Activated T-cell treated with anti-CD3 and anti-CD28 coated beads for 24 hours (primary cell): ENCODE measurements around the gene FYCO1.

Source experiments
- DNase-seq: peaks from one replicate; pipeline ENCODE4 v3.0.0-alpha.2; 2020; ENCODE audit warnings: low read depth

FYCO1 gene

GRCh38 chr3:45964139-45964538 is 31.5 kb downstream of the FYCO1 start:
- DNase-seq, result no peak

DNA sequence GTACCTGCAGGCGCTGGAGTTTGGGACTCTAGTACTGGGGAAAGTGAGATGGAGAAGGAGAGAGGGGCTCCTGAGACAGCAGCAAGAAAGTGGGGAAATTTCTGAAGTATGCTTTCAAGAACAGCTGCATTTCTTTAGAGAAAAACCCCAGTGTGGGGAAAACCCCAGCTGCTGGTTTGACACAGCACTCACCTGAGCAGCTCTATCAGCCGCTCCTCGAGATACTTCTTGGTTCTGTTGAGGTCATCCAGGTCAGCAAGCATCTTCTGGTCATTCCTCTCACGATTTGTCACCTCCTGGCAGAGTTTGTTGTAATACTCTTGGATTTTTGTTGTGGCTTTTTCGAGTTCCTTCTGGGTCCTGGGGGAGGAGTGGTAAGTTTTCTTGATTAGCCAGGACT is 33.6 kb downstream of the FYCO1 start:
- DNase-seq, result no peak

DNA sequence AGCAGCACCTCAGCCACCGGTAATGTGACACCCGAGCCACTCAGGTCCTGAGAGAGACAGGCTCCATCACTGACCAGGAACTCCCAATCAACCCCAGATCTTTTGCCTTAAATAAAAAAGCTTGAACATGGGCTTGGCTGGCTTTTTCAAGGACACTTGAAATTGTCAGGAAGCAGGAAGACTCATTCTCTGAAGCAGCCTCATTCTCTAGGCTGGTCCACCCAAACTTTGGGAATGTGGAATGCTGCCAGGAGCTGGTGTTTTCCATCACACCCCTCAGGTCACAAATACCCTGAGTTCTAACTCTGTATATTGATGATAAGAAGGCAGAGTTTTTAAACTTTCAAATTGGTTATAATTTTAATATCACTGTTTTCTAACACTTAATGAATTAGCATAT is 35.3 kb downstream of the FYCO1 start:
- no peak for DNase-seq

DNA sequence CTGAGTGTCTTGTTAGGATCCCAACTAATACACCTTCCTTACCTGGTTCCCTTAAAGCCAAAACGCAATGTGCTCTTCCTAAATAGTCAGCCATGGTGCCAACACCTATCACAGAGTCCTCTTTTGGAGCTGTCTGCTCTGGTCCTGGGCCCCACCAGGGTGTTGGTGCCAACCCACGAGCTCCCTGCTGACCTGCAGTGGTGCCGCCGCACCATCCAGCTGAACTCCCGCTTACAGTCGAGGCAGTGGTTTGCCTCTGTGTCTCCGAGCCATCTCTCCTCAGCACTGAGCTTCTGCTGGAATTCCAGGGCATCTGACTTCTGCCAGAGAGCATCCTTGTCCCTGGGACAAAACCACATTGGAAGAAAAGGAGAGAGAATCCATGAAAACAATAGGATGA is 36.4 kb downstream of the FYCO1 start:
- no peak for DNase-seq

GRCh38 chr3:45958321-45958791 is 37.3 kb downstream of the FYCO1 start:
- no peak for DNase-seq

GRCh38 chr3:45957586-45957985 is 38.0 kb downstream of the FYCO1 start:
- no peak for DNase-seq

DNA sequence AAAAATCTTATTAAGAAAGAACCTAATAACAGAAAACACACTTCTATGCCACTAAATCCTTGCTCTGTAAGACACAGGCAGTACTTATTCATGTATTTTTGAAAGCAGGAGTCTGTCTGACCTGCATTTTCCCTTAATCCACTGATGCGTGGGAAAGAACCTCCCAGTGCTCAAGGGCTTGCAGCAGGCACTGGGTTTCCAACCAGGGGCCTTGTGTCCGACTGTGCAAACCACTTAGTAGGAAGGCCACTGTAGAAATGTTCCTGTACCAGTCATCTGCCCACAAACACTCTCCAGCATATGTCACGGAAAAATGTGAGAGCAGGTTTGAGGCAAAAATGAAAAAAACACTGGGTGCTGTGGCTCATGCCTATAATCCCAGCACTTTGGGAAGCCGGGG is 39.9 kb downstream of the FYCO1 start:
- no peak for DNase-seq

DNA sequence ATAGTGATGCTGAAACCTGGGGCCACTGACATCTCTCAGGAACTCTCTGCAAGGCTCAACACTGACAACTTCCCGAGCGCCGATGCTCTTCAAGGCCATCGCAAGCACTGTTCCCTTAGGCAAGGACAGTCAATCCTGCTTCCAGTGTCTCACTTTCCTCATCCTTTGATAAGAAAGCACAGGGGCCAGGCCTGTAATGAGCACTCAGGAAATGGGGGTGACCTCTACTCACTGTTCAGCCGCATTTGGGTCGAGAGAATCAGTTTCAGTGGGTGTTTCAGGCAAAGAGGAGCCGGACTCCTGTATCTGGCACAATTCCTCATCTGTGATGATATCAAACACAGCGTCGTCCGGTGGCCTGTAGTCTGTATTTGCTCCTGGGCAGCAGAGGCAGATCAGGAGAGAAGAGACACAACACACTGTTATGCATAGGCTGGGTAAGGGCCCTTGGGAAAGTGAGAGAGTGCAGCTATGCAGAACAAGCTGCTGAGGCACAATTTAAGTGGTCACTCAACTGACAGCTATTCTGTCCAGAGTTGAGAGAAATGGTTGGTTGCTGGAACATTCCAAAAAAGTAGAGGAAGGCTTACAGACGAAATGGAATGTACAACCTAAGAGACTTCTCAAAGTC is 40.5 kb downstream of the FYCO1 start:
- DNase-seq, result no peak

- DNase-seq, result no peak
Observed at GRCh38 chr3:45954306-45954705, 41.3 kb downstream of the FYCO1 start.

GRCh38 chr3:45953536-45953935 is 42.1 kb downstream of the FYCO1 start:
- no peak for DNase-seq

DNA sequence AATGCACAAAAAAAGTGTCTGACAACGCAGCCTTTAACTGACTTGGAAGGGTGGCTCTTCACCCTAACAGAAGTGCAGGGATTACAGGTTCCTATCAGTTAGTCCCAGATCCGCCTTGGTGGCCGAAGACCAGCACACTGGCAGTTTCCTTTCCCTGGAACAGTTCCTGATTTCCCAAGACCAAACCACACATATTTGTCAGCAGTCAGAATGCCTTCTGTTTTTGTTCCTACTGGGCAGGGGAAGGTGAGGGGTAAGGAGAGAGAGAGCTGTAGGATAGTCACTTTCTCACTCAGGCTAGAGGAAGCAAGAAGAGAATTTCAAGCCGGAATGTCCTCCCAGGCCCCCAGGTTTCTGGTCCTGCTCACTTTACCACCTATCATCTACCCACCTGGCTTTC is 43.2 kb downstream of the FYCO1 start:
- no peak for DNase-seq

- no peak for DNase-seq
Observed at GRCh38 chr3:45951946-45952345, 43.7 kb downstream of the FYCO1 start.

DNA sequence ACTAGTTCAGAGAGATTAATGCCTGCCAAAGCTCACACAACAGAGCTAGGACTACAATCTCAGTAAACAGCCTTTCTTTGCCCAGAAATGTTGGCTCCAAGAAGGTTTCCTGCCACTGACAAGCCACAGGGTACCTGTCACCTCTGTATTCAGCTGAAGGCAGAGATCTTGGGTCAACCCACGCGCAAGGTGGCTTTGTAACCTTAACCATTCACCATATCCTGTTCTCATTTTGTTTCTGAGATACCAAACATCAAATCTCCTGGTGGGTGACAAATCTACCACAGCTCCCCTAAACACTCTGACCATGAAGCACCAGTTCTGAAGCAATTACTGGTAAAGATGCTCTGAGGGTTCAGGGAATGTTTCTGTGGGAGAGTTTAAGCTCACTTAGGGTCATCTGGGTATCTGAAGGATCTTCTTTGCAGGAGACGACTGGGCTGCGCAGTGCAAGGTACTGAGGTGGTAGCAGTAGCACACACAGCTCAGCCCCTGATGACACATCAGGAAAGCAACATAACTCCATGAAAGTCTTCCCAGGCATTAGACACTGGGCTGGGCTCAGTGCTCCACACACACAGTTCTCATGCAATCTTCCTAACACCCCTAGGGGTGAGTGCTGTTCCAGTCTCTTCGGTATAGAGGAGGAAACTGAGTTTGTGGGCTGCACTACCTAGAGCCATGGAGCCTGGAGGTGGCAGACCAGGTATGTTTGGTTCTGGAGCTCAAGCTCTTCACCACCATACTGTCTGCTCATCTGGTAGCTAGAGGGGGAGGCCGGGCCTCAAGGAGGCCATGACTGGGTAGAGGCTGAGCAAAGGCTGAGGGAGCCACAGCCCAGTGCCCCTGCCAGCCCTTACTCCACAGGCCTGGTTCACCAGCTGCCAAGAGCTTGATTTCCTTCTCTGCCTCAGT is 44.7 kb downstream of the FYCO1 start:
- no peak for DNase-seq

GRCh38 chr3:45950131-45950530 is 45.5 kb downstream of the FYCO1 start:
- no peak for DNase-seq

DNA sequence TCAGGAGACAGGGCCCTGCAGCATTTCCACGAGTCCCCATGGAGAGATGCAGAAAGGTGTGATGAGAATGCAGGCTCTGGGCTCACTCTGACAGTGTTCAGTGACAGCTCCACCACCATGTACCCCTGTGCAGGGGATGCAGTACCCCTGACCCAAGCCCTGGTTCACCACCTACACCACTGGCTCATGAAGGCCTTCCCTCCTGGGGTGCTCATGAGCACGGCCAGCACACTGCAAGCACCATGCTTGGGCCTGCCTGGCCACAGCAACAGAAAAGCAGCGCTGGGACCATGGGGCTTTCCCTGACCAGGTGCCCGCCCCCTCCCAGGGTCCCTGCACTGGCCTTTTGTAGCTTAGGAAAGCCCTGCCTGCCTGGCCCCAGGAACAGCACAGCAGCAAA is 46.2 kb downstream of the FYCO1 start:
- DNase-seq, result no peak

DNA sequence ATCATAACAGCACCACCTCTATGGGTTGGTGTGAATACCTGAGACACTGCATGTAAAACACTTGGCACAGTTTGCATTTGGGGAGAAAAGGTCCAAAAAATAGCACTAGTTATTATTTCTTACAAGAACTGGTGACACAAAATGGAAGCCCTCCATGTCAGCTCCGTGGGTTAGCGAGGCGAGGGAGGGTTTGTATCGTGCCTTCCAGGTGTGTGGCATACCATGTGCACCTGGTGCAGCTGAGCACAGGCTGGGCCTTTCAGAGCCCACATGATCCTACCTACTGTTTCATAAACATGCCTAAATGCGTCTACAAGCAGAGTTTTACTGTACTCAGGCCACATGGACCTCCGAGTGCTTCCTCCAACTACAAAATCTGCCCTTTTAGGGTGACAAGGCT is 46.7 kb downstream of the FYCO1 start:
- no peak for DNase-seq

GRCh38 chr3:45948311-45948781 is 47.3 kb downstream of the FYCO1 start:
- no peak for DNase-seq

GRCh38 chr3:45947361-45947760 is 48.3 kb downstream of the FYCO1 start:
- no peak for DNase-seq

DNA sequence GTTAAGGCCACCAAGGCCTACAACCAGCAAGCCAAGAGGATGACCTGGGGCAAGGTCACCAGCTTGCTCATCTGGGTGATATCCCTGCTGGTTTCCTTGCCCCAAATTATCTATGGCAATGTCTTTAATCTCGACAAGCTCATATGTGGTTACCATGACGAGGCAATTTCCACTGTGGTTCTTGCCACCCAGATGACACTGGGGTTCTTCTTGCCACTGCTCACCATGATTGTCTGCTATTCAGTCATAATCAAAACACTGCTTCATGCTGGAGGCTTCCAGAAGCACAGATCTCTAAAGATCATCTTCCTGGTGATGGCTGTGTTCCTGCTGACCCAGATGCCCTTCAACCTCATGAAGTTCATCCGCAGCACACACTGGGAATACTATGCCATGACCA is 48.7 kb downstream of the FYCO1 start:
- no peak for DNase-seq

- DNase-seq, result no peak
Observed at GRCh38 chr3:45946307-45946706, 49.3 kb downstream of the FYCO1 start.

DNA sequence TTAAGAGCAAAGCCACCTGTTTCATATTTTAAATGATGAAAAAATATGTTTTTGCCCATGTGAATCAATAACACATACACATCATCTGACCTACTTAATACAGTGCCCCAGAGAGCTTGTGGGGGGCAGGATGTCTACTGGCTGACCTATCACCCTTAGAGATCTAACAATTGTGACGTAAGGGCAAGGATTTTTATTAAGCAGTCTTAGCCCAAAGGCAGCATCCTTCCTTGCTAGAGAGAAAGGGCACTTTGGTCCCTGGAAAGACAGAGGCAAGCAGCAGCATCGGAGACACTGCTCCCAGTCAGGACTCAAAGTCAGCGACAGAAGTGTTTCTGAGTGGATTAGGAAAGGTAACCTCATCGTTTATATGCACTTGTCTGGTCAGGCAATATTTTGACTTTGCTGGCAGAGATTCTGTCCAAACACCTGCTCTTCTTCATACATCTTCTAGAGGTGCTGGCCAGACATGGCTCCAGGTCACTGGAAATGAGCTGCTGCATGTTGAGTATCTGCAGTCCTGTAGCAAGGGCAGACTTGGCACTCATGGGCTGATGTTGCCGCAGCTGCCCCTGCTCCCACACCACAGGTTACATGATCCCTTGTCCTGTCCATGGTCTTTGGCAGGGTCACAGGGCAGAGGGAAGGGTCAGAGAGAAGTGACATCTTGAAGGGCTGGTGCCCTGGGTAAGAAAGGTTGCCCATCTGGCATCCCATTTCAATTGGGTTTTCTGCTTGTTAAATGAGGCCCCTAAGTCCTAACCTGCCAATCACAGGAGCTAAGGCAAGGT is 50.6 kb downstream of the FYCO1 start:
- DNase-seq, result no peak

DNA sequence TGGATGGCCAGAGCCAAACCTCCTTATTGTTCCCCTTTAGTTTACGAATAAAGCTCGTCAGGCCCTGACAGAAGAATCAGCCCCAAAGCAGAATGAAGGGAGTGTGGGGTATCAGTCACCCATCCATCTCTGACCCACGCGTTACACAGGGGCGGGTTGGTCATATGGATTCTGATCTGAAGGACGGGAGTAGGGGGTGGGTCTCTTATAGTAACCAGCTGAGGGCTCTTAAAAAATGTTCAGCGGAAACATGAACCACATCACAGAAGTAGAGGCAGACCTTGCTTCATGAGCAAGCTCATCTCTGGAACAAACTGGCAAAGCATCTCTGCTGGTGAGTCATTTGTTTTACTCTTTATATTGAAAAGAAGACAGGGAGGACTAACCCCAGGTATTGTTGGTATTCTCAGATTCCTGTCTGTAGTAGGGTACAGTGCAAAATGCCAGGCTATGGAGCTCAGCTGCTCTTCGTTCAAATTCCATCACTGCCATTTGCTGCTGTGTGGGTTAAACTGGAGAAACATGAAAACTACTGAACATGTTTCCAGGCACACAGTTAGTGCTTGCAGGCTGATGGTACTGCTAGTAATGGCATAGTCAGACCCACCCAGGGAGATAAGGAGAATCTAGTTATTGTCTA is 52.3 kb downstream of the FYCO1 start, which contains the start of gene CXCR6:
Gene CXCR6 (plus strand): TSS at position 258 of the 640 bp plus-strand sequence. CDS start 3,018 bp downstream, outside the sequence.
- peak; percentile 37 for DNase-seq
